Measurements from ENCODE around the gene RBPJ. TPM values are rescaled to one million over a fixed set of nuclear protein-coding genes. Genes with fewer than 3 reads are reported as not detected.

RBPJ gene
- polyA plus RNA-seq, 1 donor from 2014 or later = 89.8 TPM

GRCh38 chr4:26330186-26330787, 9.5 kb downstream of the RBPJ start:
- peaks cover 97% of the 10 kb centered on the region for H3K79me2 ChIP-seq (replicated peaks; ENCODE audit: insufficient read depth, low read length)
- H3K36me3 ChIP-seq (ENCODE audit: insufficient read depth, low read length) = no peaks in the 10 kb centered on the region
- no peak overlapping the region for H2AFZ ChIP-seq (ENCODE audit: low read depth, low read length)
- TF ChIP-seq REST (IDR thresholded peaks at IDR 0.05; ENCODE audit: borderline replicate concordance) = no peak
- TF ChIP-seq SMC3 (conservative IDR thresholded peaks at IDR 0.05; ENCODE audit: poor library complexity) = peak; percentile 81
- no peak for TF ChIP-seq TAF1 (IDR thresholded peaks at IDR 0.05; ENCODE audit: low read depth)
- peak; percentile 78 for TF ChIP-seq RAD21 (conservative IDR thresholded peaks at IDR 0.05)
- peak; percentile 83 for TF ChIP-seq CTCF (IDR thresholded peaks at IDR 0.05; ENCODE audit: poor library complexity, severe bottlenecking)
- TF ChIP-seq EZH2 (IDR thresholded peaks at IDR 0.05; ENCODE audit: borderline replicate concordance, insufficient read depth, low read length, poor library complexity, severe bottlenecking) = no peak
- no peak for TF ChIP-seq EP300 (conservative IDR thresholded peaks at IDR 0.05; ENCODE audit: poor library complexity, severe bottlenecking)
- H3K4me2 ChIP-seq (ENCODE audit: low read length) = no peak overlapping the region
- no peak overlapping the region for H3K9ac ChIP-seq (ENCODE audit: low read length)
- H3K4me3 ChIP-seq (ENCODE audit: low read length) = no peak overlapping the region
- no peaks in the 10 kb centered on the region for H3K27me3 ChIP-seq (ENCODE audit: insufficient read depth, low read depth, low read length)
- H3K9me2 ChIP-seq (ENCODE audit: insufficient read depth, low read length) = no peaks in the 10 kb centered on the region
- no peaks in the 10 kb centered on the region for H3F3A ChIP-seq (ENCODE audit: insufficient read depth, low read length, poor library complexity, severe bottlenecking)
- no peak overlapping the region for H3K27ac ChIP-seq (ENCODE audit: low read length)
- peaks cover 5% of the 10 kb centered on the region for H4K20me1 ChIP-seq (ENCODE audit: insufficient read depth)
- H3K9me3 ChIP-seq (ENCODE audit: low read length) = no peaks in the 10 kb centered on the region

- Histone ChIP-seq H3K27me3 (ENCODE audit: insufficient read depth, low read depth, low read length) (no peaks in the 10 kb centered on the region), H2AFZ (ENCODE audit: low read depth, low read length) (no peak overlapping the region), H3K9me2 (ENCODE audit: insufficient read depth, low read length) (no peaks in the 10 kb centered on the region), H3K79me2 (replicated peaks; ENCODE audit: insufficient read depth, low read length) (peaks cover 97% of the 10 kb centered on the region), H3K4me2 (ENCODE audit: low read length) (no peak overlapping the region), H4K20me1 (ENCODE audit: insufficient read depth) (peaks cover 5% of the 10 kb centered on the region), H3K4me3 (ENCODE audit: low read length) (peak overlapping the region; percentile 13), H3K9me3 (ENCODE audit: low read length) (no peaks in the 10 kb centered on the region), H3K36me3 (ENCODE audit: insufficient read depth, low read length) (no peaks in the 10 kb centered on the region), H3K27ac (ENCODE audit: low read length) (no peak overlapping the region), H3F3A (ENCODE audit: insufficient read depth, low read length, poor library complexity, severe bottlenecking) (no peaks in the 10 kb centered on the region), H3K9ac (ENCODE audit: low read length) (no peak overlapping the region)
- TF ChIP-seq EZH2 (IDR thresholded peaks at IDR 0.05; ENCODE audit: borderline replicate concordance, insufficient read depth, low read length, poor library complexity, severe bottlenecking) = no peak
These were observed 10.1 kb downstream of the RBPJ start for GRCh38 chr4:26330946-26331345.

GRCh38 chr4:26331380-26331950, 10.7 kb downstream of the RBPJ start:
- no peak overlapping the region for H3K27ac ChIP-seq (ENCODE audit: low read length)
- no peak overlapping the region for H2AFZ ChIP-seq (ENCODE audit: low read depth, low read length)
- H3K27me3 ChIP-seq (ENCODE audit: insufficient read depth, low read depth, low read length) = no peaks in the 10 kb centered on the region
- H3K79me2 ChIP-seq (replicated peaks; ENCODE audit: insufficient read depth, low read length) = peaks cover 97% of the 10 kb centered on the region
- no peak overlapping the region for H3K9ac ChIP-seq (ENCODE audit: low read length)
- H3F3A ChIP-seq (ENCODE audit: insufficient read depth, low read length, poor library complexity, severe bottlenecking) = no peaks in the 10 kb centered on the region
- H3K4me3 ChIP-seq (ENCODE audit: low read length) = peak overlapping the region; percentile 13
- no peak overlapping the region for H3K4me2 ChIP-seq (ENCODE audit: low read length)
- H3K36me3 ChIP-seq (ENCODE audit: insufficient read depth, low read length) = no peaks in the 10 kb centered on the region
- H3K9me2 ChIP-seq (ENCODE audit: insufficient read depth, low read length) = no peaks in the 10 kb centered on the region
- peaks cover 5% of the 10 kb centered on the region for H4K20me1 ChIP-seq (ENCODE audit: insufficient read depth)
- no peaks in the 10 kb centered on the region for H3K9me3 ChIP-seq (ENCODE audit: low read length)
- TF ChIP-seq EP300 (conservative IDR thresholded peaks at IDR 0.05; ENCODE audit: poor library complexity, severe bottlenecking) (no peak), CTCF (IDR thresholded peaks at IDR 0.05; ENCODE audit: poor library complexity, severe bottlenecking) (no peak), POLR2AphosphoS5 (IDR thresholded peaks at IDR 0.05) (no peak), RAD21 (conservative IDR thresholded peaks at IDR 0.05) (no peak), REST (IDR thresholded peaks at IDR 0.05; ENCODE audit: borderline replicate concordance) (no peak), SMC3 (conservative IDR thresholded peaks at IDR 0.05; ENCODE audit: poor library complexity) (no peak), MXI1 (conservative IDR thresholded peaks at IDR 0.05; ENCODE audit: poor library complexity, severe bottlenecking) (no peak), EZH2 (IDR thresholded peaks at IDR 0.05; ENCODE audit: borderline replicate concordance, insufficient read depth, low read length, poor library complexity, severe bottlenecking) (no peak)

All from neural cell (in vitro differentiated cells).